ENCODE results near the gene ATCAY. TPM values are rescaled to one million over a fixed set of nuclear protein-coding genes. Genes with fewer than 3 reads are reported as not detected.

ATCAY gene
- total and polyA plus RNA-seq, 2 of the 4 experiments (the other 2 are of a cell fraction), result 0.31 to 0.36 TPM

- H3K4me3 ChIP-seq (ENCODE audit: insufficient read depth, low read depth, low read length), result no peak overlapping the region
- H2AK5ac ChIP-seq (ENCODE audit: low read depth, low read length), result no peak overlapping the region
- no peaks in the 10 kb centered on the region for H4K20me1 ChIP-seq (ENCODE audit: insufficient read depth, low read length)
- intact Hi-C loops (cut with micrococcal nuclease), result no loop called here
- H2BK15ac ChIP-seq (ENCODE audit: low read depth, low read length), result no peak overlapping the region
- peaks cover 8% of the 10 kb centered on the region for H3K9me3 ChIP-seq (ENCODE audit: control insufficient read depth, insufficient read depth, low read length)
- H3K18ac ChIP-seq (ENCODE audit: low read depth, low read length), result no peak overlapping the region
- DNase-seq (no peak), ATAC-seq (ENCODE audit: low read depth) (no peak)
- no peak overlapping the region for H2AFZ ChIP-seq (replicated peaks; ENCODE audit: low read length, poor library complexity)
- no peak overlapping the region for H2BK20ac ChIP-seq (ENCODE audit: low read depth, low read length)
- H3K27ac ChIP-seq (ENCODE audit: insufficient read depth, low read length), result no peak overlapping the region
- H3K14ac ChIP-seq (replicated peaks; ENCODE audit: low read depth, low read length), result no peak overlapping the region
- in situ Hi-C loops (cut with MboI; ENCODE audit: low sequenced_read_pairs), result no loop called here
- no peaks in the 10 kb centered on the region for H3K4me1 ChIP-seq (ENCODE audit: control insufficient read depth, insufficient read depth, low read length)
- dilution Hi-C loops (cut with HindIII; ENCODE audit: low sequenced_read_pairs, unreplicated experiment), result no loop called here
- WGBS, 2 experiments (ENCODE audit: extremely low coverage in 2 of 2, insufficient read length in 1 of 2), result 80% methylated on average over 1 of the region's 4 CpGs; no CpG with 5 or more reads in 1 of the 2 experiments
- no peak overlapping the region for H3K9ac ChIP-seq (ENCODE audit: low read depth, low read length)
- H3K79me1 ChIP-seq (ENCODE audit: low read depth in 1 of 2, low read length in 2 of 2), result no peaks in the 10 kb centered on the region
- no peak overlapping the region for H3K56ac ChIP-seq (ENCODE audit: extremely low read depth, insufficient read depth, low read length)
- H2AK9ac ChIP-seq (replicated peaks; ENCODE audit: low read depth, low read length, poor library complexity), result no peak overlapping the region
- H3K23ac ChIP-seq (ENCODE audit: low read depth, low read length), result no peak overlapping the region
- ChIA-PET POLR2A (ENCODE audit: unreplicated experiment) (no interaction called here), CTCF (no interaction called here)
- H3K4ac ChIP-seq (ENCODE audit: low read depth, low read length), result no peak overlapping the region
- no peak overlapping the region for H2BK120ac ChIP-seq (ENCODE audit: low read depth, low read length)
- H3K4me2 ChIP-seq (ENCODE audit: low read depth, low read length), result no peak overlapping the region
- H3K9me1 ChIP-seq (ENCODE audit: insufficient read depth, low read length), result no peaks in the 10 kb centered on the region
- no peak overlapping the region for H4K5ac ChIP-seq (ENCODE audit: low read depth, low read length)
- H2BK5ac ChIP-seq (ENCODE audit: low read depth, low read length, poor library complexity, severe bottlenecking), result no peak overlapping the region
- no peaks in the 10 kb centered on the region for H3K36me3 ChIP-seq (ENCODE audit: control insufficient read depth, insufficient read depth, low read length)
- no peak overlapping the region for H4K8ac ChIP-seq (ENCODE audit: low read depth in 2 of 2, low read length in 2 of 2)
- no peak overlapping the region for H4K91ac ChIP-seq (ENCODE audit: insufficient read depth, low read depth, low read length)
- BruUV-seq (replicated peaks), result no TSS peak
- TF ChIP-seq MAFK (IDR thresholded peaks at IDR 0.05; ENCODE audit: low read depth, low read length) (no peak), RFX5 (IDR thresholded peaks at IDR 0.05; ENCODE audit: low read depth, low read length) (no peak), ELK1 (IDR thresholded peaks at IDR 0.05; ENCODE audit: borderline replicate concordance, low read depth, low read length) (no peak), FOS (IDR thresholded peaks at IDR 0.05; ENCODE audit: low read depth, low read length) (no peak), CEBPB (IDR thresholded peaks at IDR 0.05; ENCODE audit: low read depth, low read length) (no peak), CHD1 (IDR thresholded peaks at IDR 0.05; ENCODE audit: low read depth, low read length) (no peak), SMC3 (IDR thresholded peaks at IDR 0.05; ENCODE audit: low read depth, low read length) (no peak), MAZ (IDR thresholded peaks at IDR 0.05; ENCODE audit: borderline replicate concordance, low read depth, low read length) (no peak), RAD21 (IDR thresholded peaks at IDR 0.05; ENCODE audit: low read length) (no peak), NFE2L2 (IDR thresholded peaks at IDR 0.05; ENCODE audit: low read depth, low read length) (no peak), CTCF (conservative IDR thresholded peaks at IDR 0.05; ENCODE audit: low read depth, low read length) (no peak), POLR2A (IDR thresholded peaks at IDR 0.05; ENCODE audit: low read depth, low read length) (no peak), MXI1 (IDR thresholded peaks at IDR 0.05; ENCODE audit: borderline replicate concordance, low read depth, low read length) (no peak), USF2 (IDR thresholded peaks at IDR 0.05; ENCODE audit: low read depth, low read length) (no peak), RCOR1 (IDR thresholded peaks at IDR 0.05; ENCODE audit: insufficient replicate concordance, low read length) (no peak), BHLHE40 (IDR thresholded peaks at IDR 0.05; ENCODE audit: low read depth, low read length) (no peak)
- H3K27me3 ChIP-seq (ENCODE audit: control insufficient read depth, insufficient read depth, low read length), result peaks cover 13% of the 10 kb centered on the region
Observed at GRCh38 chr19:3873151-3873550, 7.3 kb upstream of the ATCAY start.
